ENCODE data around the gene EML4. TPM values are rescaled to one million over a fixed set of nuclear protein-coding genes. Genes with fewer than 3 reads are reported as not detected.
"Not testable (repeated sequence)": the region's sequence is repeated elsewhere in the genome, so short reads cannot be mapped to it uniquely, and the experiment has no call there.

EML4 gene
- total RNA-seq, 1 donor, result 178 TPM

DNA sequence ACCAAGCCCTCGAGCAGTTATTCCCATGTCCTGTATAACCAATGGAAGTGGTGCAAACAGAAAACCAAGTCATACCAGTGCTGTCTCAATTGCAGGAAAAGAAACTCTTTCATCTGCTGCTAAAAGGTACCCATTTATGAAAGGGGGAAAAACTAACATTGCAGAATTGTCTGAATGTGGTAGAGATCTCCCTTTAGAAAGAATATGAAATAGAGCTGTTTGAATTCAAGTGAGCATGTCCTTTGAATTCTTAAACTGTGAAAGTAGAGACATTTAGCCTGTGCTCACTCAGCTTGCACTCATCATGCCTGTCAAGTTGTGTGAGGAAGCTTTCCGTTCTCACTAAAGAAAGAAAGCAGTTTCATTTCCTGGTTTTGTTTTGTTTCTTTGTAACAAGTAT lies 87.4 kb downstream of the EML4 start:
- H3K27me3 ChIP-seq (ENCODE audit: insufficient read depth, low read length), result no peaks in the 10 kb centered on the region
- no peaks in the 10 kb centered on the region for H3K9me3 ChIP-seq (ENCODE audit: low read depth, low read length)
- peaks cover 12% of the 10 kb centered on the region for H3K4me1 ChIP-seq (ENCODE audit: insufficient read depth, low read length)
- no peak overlapping the region for H3K4me3 ChIP-seq (ENCODE audit: low read length)

- Histone ChIP-seq H3K27me3 (ENCODE audit: insufficient read depth, low read length) (no peaks in the 10 kb centered on the region), H3K4me3 (ENCODE audit: low read length) (no peak overlapping the region), H3K9me3 (ENCODE audit: low read depth, low read length) (no peaks in the 10 kb centered on the region), H3K4me1 (ENCODE audit: insufficient read depth, low read length) (peaks cover 3% of the 10 kb centered on the region)
These were observed 92.5 kb downstream of the EML4 start for GRCh38 chr2:42261518-42262195.

DNA sequence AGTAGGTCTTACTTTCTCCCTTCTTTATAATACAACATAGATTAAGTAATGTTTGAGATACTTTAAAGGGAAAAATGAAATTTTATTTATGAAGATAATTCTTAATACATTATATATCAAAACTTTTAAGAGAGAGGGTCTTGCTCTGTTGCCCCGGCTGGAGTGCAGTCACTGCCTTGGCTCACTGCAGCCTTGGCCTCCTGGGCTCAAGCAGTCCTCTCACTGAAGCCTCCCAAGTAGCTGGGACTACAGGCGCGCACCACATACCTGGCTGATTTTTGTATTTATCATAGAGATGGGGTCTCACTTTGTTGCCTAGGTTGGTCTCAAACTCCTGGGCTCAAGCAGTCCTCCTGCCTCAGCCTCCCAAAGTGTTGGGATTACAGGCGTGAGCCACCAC lies 97.1 kb downstream of the EML4 start:
- no peaks in the 10 kb centered on the region for H3K9me3 ChIP-seq (ENCODE audit: low read depth, low read length)
- no peaks in the 10 kb centered on the region for H3K27me3 ChIP-seq (ENCODE audit: insufficient read depth, low read length)
- no peak overlapping the region for H3K4me3 ChIP-seq (ENCODE audit: low read length)
- peaks cover 9% of the 10 kb centered on the region for H3K4me1 ChIP-seq (ENCODE audit: insufficient read depth, low read length)

DNA sequence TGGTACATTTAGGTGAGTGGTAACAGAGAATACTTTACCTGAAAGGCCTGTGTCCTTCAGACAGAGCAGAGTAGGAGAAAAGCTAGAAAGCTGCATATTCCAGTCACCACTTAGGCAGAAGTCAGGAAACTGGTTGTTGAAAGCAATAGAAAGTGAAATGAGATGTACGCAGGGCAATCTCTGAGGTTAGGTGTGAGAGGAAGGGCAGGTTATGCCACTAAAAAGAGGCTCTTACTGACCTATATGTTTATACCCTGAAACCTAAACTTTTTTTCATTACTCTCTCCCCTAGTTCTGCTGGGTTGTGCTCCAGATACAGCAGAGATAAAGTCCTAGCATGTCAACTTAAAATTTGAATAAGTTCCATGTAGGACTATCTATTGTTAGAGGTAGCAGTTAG lies 98.4 kb downstream of the EML4 start:
- Histone ChIP-seq H3K4me3 (ENCODE audit: low read length) (no peak overlapping the region), H3K9me3 (ENCODE audit: low read depth, low read length) (no peaks in the 10 kb centered on the region), H3K27me3 (ENCODE audit: insufficient read depth, low read length) (no peaks in the 10 kb centered on the region), H3K4me1 (ENCODE audit: insufficient read depth, low read length) (peaks cover 10% of the 10 kb centered on the region)

- no peaks in the 10 kb centered on the region for H3K9me3 ChIP-seq (ENCODE audit: low read depth, low read length)
These were observed 99.5 kb downstream of the EML4 start for GRCh38 chr2:42268528-42269151.

DNA sequence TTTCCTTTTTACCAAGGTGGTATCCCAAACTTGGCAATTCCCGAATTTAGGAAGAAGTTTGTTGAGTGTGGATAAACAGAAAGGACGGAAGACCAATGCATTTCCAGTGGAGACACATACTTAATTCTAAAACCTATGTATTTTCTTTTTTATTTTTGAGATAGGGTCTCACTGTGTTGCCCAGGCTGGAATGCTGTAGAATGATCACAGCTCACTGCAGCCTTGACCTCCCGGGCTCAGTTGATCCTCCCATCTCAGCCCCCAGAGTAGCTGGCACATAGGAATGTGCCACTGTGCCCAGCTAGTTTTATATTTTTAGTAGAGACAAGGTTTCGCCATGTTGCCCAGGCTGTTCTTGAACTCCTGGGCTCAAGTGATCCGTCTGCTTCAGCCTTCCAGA lies 101.6 kb downstream of the EML4 start:
- Histone ChIP-seq H3K4me1 (ENCODE audit: insufficient read depth, low read length) (peaks cover 10% of the 10 kb centered on the region), H3K9me3 (ENCODE audit: low read depth, low read length) (no peaks in the 10 kb centered on the region), H3K27me3 (ENCODE audit: insufficient read depth, low read length) (no peaks in the 10 kb centered on the region), H3K4me3 (ENCODE audit: low read length) (no peak overlapping the region)

More at GRCh38 chr2:42268528-42269151, 99.5 kb downstream of the EML4 start:
- Histone ChIP-seq H3K27me3 (ENCODE audit: insufficient read depth, low read length) (no peaks in the 10 kb centered on the region), H3K4me1 (ENCODE audit: insufficient read depth, low read length) (peaks cover 10% of the 10 kb centered on the region), H3K4me3 (ENCODE audit: low read length) (no peak overlapping the region)

- not testable (repeated sequence) for H3K9me3 ChIP-seq (ENCODE audit: low read depth, low read length); H3K4me1 ChIP-seq (ENCODE audit: insufficient read depth, low read length); H3K4me3 ChIP-seq (ENCODE audit: low read length); H3K27me3 ChIP-seq (ENCODE audit: insufficient read depth, low read length)
These were observed 102.1 kb downstream of the EML4 start for GRCh38 chr2:42271246-42271645.

GRCh38 chr2:42274863-42275262 lies 105.7 kb downstream of the EML4 start:
- Histone ChIP-seq H3K9me3 (ENCODE audit: low read depth, low read length) (no peaks in the 10 kb centered on the region), H3K4me1 (ENCODE audit: insufficient read depth, low read length) (peaks cover 7% of the 10 kb centered on the region), H3K27me3 (ENCODE audit: insufficient read depth, low read length) (no peaks in the 10 kb centered on the region), H3K4me3 (ENCODE audit: low read length) (no peak overlapping the region)

DNA sequence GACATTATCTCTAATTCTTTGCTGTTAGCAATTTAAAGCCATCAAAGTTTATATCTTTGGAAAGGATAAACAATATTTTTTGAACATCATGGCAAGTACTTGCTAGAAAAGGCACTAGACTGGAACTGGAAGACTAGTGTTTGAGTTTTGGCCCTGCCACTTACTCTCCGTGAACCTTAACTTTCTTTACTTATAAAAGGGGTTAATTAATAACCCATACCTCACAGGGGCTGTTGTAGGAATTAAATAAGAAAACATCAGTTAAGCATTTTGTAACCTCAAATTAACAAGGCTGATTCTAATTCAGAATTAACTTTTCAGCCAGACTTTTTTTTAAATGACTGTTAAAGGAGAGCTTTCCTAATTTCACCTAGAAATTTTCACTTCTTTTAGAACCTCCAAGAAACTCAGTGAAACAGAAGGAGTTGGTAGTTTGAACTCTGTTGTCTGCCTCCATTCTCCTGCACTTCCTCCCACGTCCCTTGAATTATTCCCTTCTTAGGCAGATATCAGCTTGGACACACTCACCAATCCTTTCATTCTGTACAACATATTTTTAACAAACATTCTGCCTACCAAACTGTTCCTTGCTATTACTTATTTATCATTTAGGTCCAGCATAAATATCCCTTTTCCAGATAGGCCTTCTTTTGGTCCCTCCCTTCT lies 112.4 kb downstream of the EML4 start:
- Histone ChIP-seq H3K4me3 (ENCODE audit: low read length) (no peak overlapping the region), H3K4me1 (ENCODE audit: insufficient read depth, low read length) (no peaks in the 10 kb centered on the region), H3K9me3 (ENCODE audit: low read depth, low read length) (no peaks in the 10 kb centered on the region), H3K27me3 (ENCODE audit: insufficient read depth, low read length) (no peaks in the 10 kb centered on the region)

DNA sequence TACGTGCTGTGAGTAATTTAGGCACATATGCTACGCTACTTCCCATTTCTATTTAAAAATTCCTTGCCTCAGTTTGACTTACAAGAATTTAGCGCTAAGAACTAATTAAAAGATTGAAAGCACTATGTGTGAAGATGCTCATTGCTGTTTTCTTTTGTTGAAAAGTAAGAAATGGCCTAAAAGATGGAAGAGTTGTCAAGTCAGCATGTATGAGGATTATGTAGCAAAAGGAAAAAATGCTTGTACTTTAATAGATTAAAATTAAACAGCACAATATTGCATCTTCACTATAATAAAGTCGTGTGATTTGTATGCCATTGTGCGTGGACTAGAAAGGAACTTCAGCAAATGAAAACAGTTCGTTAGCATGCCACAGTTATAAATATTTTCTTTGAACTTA lies 114.9 kb downstream of the EML4 start:
- no peaks in the 10 kb centered on the region for H3K9me3 ChIP-seq (ENCODE audit: low read depth, low read length)
- no peak overlapping the region for H3K4me3 ChIP-seq (ENCODE audit: low read length)
- H3K27me3 ChIP-seq (ENCODE audit: insufficient read depth, low read length), result no peaks in the 10 kb centered on the region
- H3K4me1 ChIP-seq (ENCODE audit: insufficient read depth, low read length), result no peaks in the 10 kb centered on the region

GRCh38 chr2:42286268-42286946 lies 117.3 kb downstream of the EML4 start:
- no peaks in the 10 kb centered on the region for H3K27me3 ChIP-seq (ENCODE audit: insufficient read depth, low read length)
- no peaks in the 10 kb centered on the region for H3K4me1 ChIP-seq (ENCODE audit: insufficient read depth, low read length)
- no peaks in the 10 kb centered on the region for H3K9me3 ChIP-seq (ENCODE audit: low read depth, low read length)
- no peak overlapping the region for H3K4me3 ChIP-seq (ENCODE audit: low read length)

GRCh38 chr2:42288811-42289210 lies 119.7 kb downstream of the EML4 start:
- Histone ChIP-seq H3K27me3 (ENCODE audit: insufficient read depth, low read length) (no peaks in the 10 kb centered on the region), H3K4me3 (ENCODE audit: low read length) (no peak overlapping the region), H3K9me3 (ENCODE audit: low read depth, low read length) (no peaks in the 10 kb centered on the region)

DNA sequence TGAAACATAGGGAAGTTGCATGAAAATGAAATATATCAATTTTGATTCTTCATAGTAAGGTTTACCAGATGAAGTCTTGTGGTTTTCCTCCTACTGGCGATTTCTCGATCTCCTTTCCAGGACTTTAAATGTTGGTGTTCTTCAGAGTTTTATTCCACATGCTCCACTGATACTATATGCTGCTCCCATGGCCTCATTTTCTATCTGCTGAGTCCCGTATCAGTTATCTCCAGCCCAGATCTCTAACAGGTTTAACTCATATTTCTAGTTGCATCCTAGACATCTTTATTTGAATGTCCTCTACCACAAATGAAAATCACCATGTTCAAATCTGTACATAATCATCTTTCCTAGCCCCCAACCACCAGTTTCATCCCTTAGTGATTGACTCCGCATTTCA lies 120.1 kb downstream of the EML4 start:
- no peaks in the 10 kb centered on the region for H3K4me1 ChIP-seq (ENCODE audit: insufficient read depth, low read length)
- no peaks in the 10 kb centered on the region for H3K9me3 ChIP-seq (ENCODE audit: low read depth, low read length)
- no peak overlapping the region for H3K4me3 ChIP-seq (ENCODE audit: low read length)
- no peaks in the 10 kb centered on the region for H3K27me3 ChIP-seq (ENCODE audit: insufficient read depth, low read length)

More at GRCh38 chr2:42288811-42289210, 119.7 kb downstream of the EML4 start:
- no peaks in the 10 kb centered on the region for H3K4me1 ChIP-seq (ENCODE audit: insufficient read depth, low read length)

- Histone ChIP-seq H3K4me3 (ENCODE audit: low read length) (no peak overlapping the region), H3K9me3 (ENCODE audit: low read depth, low read length) (no peaks in the 10 kb centered on the region), H3K27me3 (ENCODE audit: insufficient read depth, low read length) (no peaks in the 10 kb centered on the region), H3K4me1 (ENCODE audit: insufficient read depth, low read length) (no peaks in the 10 kb centered on the region)
These were observed 120.9 kb downstream of the EML4 start for GRCh38 chr2:42290005-42290404.

DNA sequence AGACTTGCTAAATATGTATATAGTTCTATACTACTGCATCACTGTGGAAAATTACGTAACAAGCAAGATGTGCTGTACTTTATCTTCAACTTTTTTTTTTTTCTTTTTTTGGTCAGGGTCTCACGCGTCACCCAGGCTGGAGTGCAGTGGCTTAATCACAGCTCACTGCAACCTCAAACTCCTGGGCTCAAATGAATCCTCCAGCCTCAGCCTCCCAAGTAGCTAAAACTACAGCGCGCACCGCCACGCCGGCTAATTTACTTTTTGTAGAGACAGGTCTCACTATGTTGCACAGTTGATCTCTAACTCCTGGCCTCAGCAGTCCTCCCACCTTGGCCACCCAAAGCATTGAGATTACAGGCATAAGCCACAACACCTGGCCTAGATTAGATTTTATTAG lies 123.9 kb downstream of the EML4 start:
- Histone ChIP-seq H3K27me3 (ENCODE audit: insufficient read depth, low read length) (no peaks in the 10 kb centered on the region), H3K4me3 (ENCODE audit: low read length) (no peak overlapping the region), H3K4me1 (ENCODE audit: insufficient read depth, low read length) (peaks cover 4% of the 10 kb centered on the region), H3K9me3 (ENCODE audit: low read depth, low read length) (no peaks in the 10 kb centered on the region)
